ENCODE measurements around the gene RGS6. TPM values are rescaled to one million over a fixed set of nuclear protein-coding genes. Genes with fewer than 3 reads are reported as not detected.
A peak's percentile ranks its signal among the peaks of the same experiment; 100 is the strongest.

RGS6 gene
- total RNA-seq, 2 donors from 2014 or later = 1.4 to 4.7 TPM

GRCh38 chr14:72500234-72500838, 568.1 kb downstream of the RGS6 start:
- no peak for ATAC-seq (ENCODE audit: insufficient number of reproducible peaks, low FRiP score, low read depth)
- H3K27me3 ChIP-seq (replicated peaks; ENCODE audit: insufficient read depth) = no peaks in the 10 kb centered on the region

GRCh38 chr14:72501439-72501838, 569.2 kb downstream of the RGS6 start:
- DNase-seq (ENCODE audit: low spot score) (no peak), ATAC-seq (ENCODE audit: insufficient number of reproducible peaks, low FRiP score, low read depth) (no peak)
- Histone ChIP-seq H3K9me3 (no peaks in the 10 kb centered on the region), H3K27me3 (replicated peaks; ENCODE audit: insufficient read depth) (no peaks in the 10 kb centered on the region), H3K4me3 (no peak overlapping the region), H3K27ac (no peak overlapping the region), H3K36me3 (no peaks in the 10 kb centered on the region), H3K4me1 (ENCODE audit: control insufficient read depth in 1 of 2, low read depth in 2 of 2) (peaks cover 7 to 16% of the 10 kb centered on the region in 2 donors)
- TF ChIP-seq CTCF (IDR thresholded peaks at IDR 0.05) = no peak

More at GRCh38 chr14:72500234-72500838, 568.1 kb downstream of the RGS6 start:
- Histone ChIP-seq H3K4me1 (ENCODE audit: control insufficient read depth in 1 of 2, low read depth in 2 of 2) (peaks cover 10 to 27% of the 10 kb centered on the region in 2 donors), H3K36me3 (no peaks in the 10 kb centered on the region), H3K4me3 (no peak overlapping the region), H3K27ac (peak overlapping the region in 1 of 2 donors; percentile 29), H3K9me3 (no peaks in the 10 kb centered on the region)
- no peak for TF ChIP-seq CTCF (IDR thresholded peaks at IDR 0.05)
- DNase-seq (ENCODE audit: low spot score) = no peak

- no peak for ATAC-seq (ENCODE audit: insufficient number of reproducible peaks, low FRiP score, low read depth)
- Histone ChIP-seq H3K36me3 (no peaks in the 10 kb centered on the region), H3K9me3 (no peaks in the 10 kb centered on the region), H3K27ac (no peak overlapping the region), H3K4me3 (no peak overlapping the region), H3K4me1 (ENCODE audit: control insufficient read depth in 1 of 2, low read depth in 2 of 2) (peaks cover 7 to 16% of the 10 kb centered on the region in 2 donors), H3K27me3 (replicated peaks; ENCODE audit: insufficient read depth) (no peaks in the 10 kb centered on the region)
- no peak for TF ChIP-seq CTCF (IDR thresholded peaks at IDR 0.05)
- DNase-seq (ENCODE audit: low spot score) = no peak
Observed at GRCh38 chr14:72503271-72503670, 571.0 kb downstream of the RGS6 start.

GRCh38 chr14:72503696-72504368, 571.6 kb downstream of the RGS6 start:
- Histone ChIP-seq H3K9me3 (no peaks in the 10 kb centered on the region), H3K4me3 (no peak overlapping the region), H3K4me1 (ENCODE audit: control insufficient read depth in 1 of 2, low read depth in 2 of 2) (peaks cover 7 to 16% of the 10 kb centered on the region in 2 donors), H3K27me3 (replicated peaks; ENCODE audit: insufficient read depth) (no peaks in the 10 kb centered on the region), H3K27ac (no peak overlapping the region), H3K36me3 (no peaks in the 10 kb centered on the region)
- ATAC-seq (ENCODE audit: insufficient number of reproducible peaks, low FRiP score, low read depth) (no peak), DNase-seq (ENCODE audit: low spot score) (no peak)
- TF ChIP-seq CTCF (IDR thresholded peaks at IDR 0.05) = no peak

GRCh38 chr14:72510566-72510965, 578.3 kb downstream of the RGS6 start:
- H3K36me3 ChIP-seq = no peaks in the 10 kb centered on the region
- ATAC-seq (ENCODE audit: insufficient number of reproducible peaks, low FRiP score, low read depth) (no peak), DNase-seq (ENCODE audit: low spot score) (no peak)
- no peak overlapping the region for H3K4me3 ChIP-seq
- no peaks in the 10 kb centered on the region for H3K27me3 ChIP-seq (replicated peaks; ENCODE audit: insufficient read depth)
- no peaks in the 10 kb centered on the region for H3K4me1 ChIP-seq (ENCODE audit: control insufficient read depth in 1 of 2, low read depth in 2 of 2)
- H3K27ac ChIP-seq = no peak overlapping the region
- no peaks in the 10 kb centered on the region for H3K9me3 ChIP-seq
- no peak for TF ChIP-seq CTCF (IDR thresholded peaks at IDR 0.05)
